SK-N-SH treated with all-trans-retinoic acid at 6 μM for 48 hours (cell line): ENCODE results near the gene RNF213.

ENCODE experiments used
- ARNTL ChIP-seq: fragments of 450-650 bp; formaldehyde crosslinking; IDR thresholded peaks from 2 replicates; pipeline ENCODE4 v1.5.0; 2020; ENCODE audit warnings: low read depth, mild to moderate bottlenecking, moderate library complexity, borderline replicate concordance
- BACH2 ChIP-seq: fragments of 250-450 bp; sonication (Bioruptor Pico); IDR thresholded peaks from 2 replicates; pipeline ENCODE4 v1.9.0; 2021; ENCODE audit warnings: mild to moderate bottlenecking, borderline replicate concordance
- GLIS3 ChIP-seq: fragments of 250-450 bp; sonication (Bioruptor Pico); IDR thresholded peaks from 2 replicates; pipeline ENCODE4 v1.5.0; 2020; ENCODE audit warnings: mild to moderate bottlenecking, moderate library complexity
- ISL1 ChIP-seq: fragments of 250-450 bp; sonication (Bioruptor Pico); IDR thresholded peaks from 2 replicates; pipeline ENCODE4 v2.1.2; 2022; ENCODE audit warnings: mild to moderate bottlenecking, moderate library complexity
- OSR1 ChIP-seq: fragments of 250-450 bp; sonication (Bioruptor Pico); IDR thresholded peaks from 2 replicates; pipeline ENCODE4 v1.8.0; 2022; ENCODE audit warnings: moderate library complexity, mild to moderate bottlenecking, inconsistent platforms
- POU6F1 ChIP-seq: fragments of 250-450 bp; sonication (Bioruptor Pico); IDR thresholded peaks from 2 replicates; pipeline ENCODE4 v1.8.0; 2021; ENCODE audit warnings: low read depth, mild to moderate bottlenecking, moderate library complexity, borderline replicate concordance
- PPARA ChIP-seq: fragments of 250-450 bp; sonication (Bioruptor Pico); IDR thresholded peaks from 2 replicates; pipeline ENCODE4 v1.5.0; 2020; ENCODE audit warnings: mild to moderate bottlenecking, borderline replicate concordance
- SNAI2 ChIP-seq: fragments of 250-450 bp; sonication (Bioruptor Pico); IDR thresholded peaks from 2 replicates; pipeline ENCODE4 v1.5.0; 2020; ENCODE audit warnings: mild to moderate bottlenecking, moderate library complexity
- TOX ChIP-seq: fragments of 250-450 bp; sonication (Bioruptor Pico); IDR thresholded peaks from 2 replicates; pipeline ENCODE4 v1.8.0; 2021; ENCODE audit warnings: mild to moderate bottlenecking, moderate library complexity, borderline replicate concordance
- ZC3H10 ChIP-seq: fragments of 250-450 bp; sonication (Bioruptor Pico); IDR thresholded peaks from 2 replicates; pipeline ENCODE4 v1.5.1; 2021; ENCODE audit warnings: mild to moderate bottlenecking, moderate library complexity
- ZFP3 ChIP-seq: fragments of 250-450 bp; sonication (Bioruptor Pico); IDR thresholded peaks from 2 replicates; pipeline ENCODE4 v1.5.0; 2020; ENCODE audit warnings: mild to moderate bottlenecking, moderate library complexity
- ZFP30 ChIP-seq: fragments of 450-650 bp; formaldehyde crosslinking; IDR thresholded peaks from 2 replicates; pipeline ENCODE4 v1.5.0; 2022; ENCODE audit warnings: mild to moderate bottlenecking, moderate library complexity
- ZNF70 ChIP-seq: fragments of 450-650 bp; formaldehyde crosslinking; IDR thresholded peaks from 2 replicates; pipeline ENCODE4 v1.5.0; 2020; ENCODE audit warnings: mild to moderate bottlenecking, moderate library complexity
- ZNF8 ChIP-seq: fragments of 450-650 bp; formaldehyde crosslinking; IDR thresholded peaks from 2 replicates; pipeline ENCODE4 v1.5.0; 2020; ENCODE audit warnings: mild to moderate bottlenecking, moderate library complexity

GRCh38 chr17:80409626-80410025, 149.0 kb downstream of the RNF213 start:
- TF ChIP-seq ZNF8 (CRISPR knock-in tag), result no peak
- no peak for TF ChIP-seq BACH2 (CRISPR knock-in tag)
- no peak for TF ChIP-seq ARNTL (CRISPR knock-in tag)
- no peak for TF ChIP-seq ZFP30 (CRISPR knock-in tag)
- TF ChIP-seq SNAI2 (CRISPR knock-in tag), result no peak
- no peak for TF ChIP-seq ZFP3
- TF ChIP-seq OSR1, result no peak
- no peak for TF ChIP-seq TOX (CRISPR knock-in tag)
- no peak for TF ChIP-seq ISL1 (CRISPR knock-in tag)
- no peak for TF ChIP-seq ZNF70 (CRISPR knock-in tag)
- no peak for TF ChIP-seq POU6F1 (CRISPR knock-in tag)
- TF ChIP-seq PPARA (CRISPR knock-in tag), result no peak
- no peak for TF ChIP-seq ZC3H10 (CRISPR knock-in tag)
- TF ChIP-seq GLIS3 (CRISPR knock-in tag), result no peak
